T-helper 2 cell treated with Interferon-gamma antibody and Interleukin-4, amounts not matched to agents 5 μg/mL and 100 μg/mL, for 36 hours (primary cell): ENCODE measurements around the gene TMEM270.
"Not testable (repeated sequence)": the region's sequence is repeated elsewhere in the genome, so short reads cannot be mapped to it uniquely, and the experiment has no call there.

Experiments used
- DNase-seq: peaks from one replicate; pipeline ENCODE4 v3.0.0; 2021; ENCODE audit warnings: low spot score
- H3K27ac Mint-ChIP-seq: one replicate; pipeline ENCODE4 v1.8.0; 2021; ENCODE audit warnings: mild to moderate bottlenecking, mixed read lengths
- H3K27me3 Mint-ChIP-seq: one replicate; pipeline ENCODE4 v1.8.0; 2021; ENCODE audit warnings: low read depth, mixed read lengths
- H3K36me3 Mint-ChIP-seq: one replicate; pipeline ENCODE4 v1.8.0; 2021; ENCODE audit warnings: low read depth, mixed read lengths
- H3K4me1 Mint-ChIP-seq: one replicate; pipeline ENCODE4 v1.8.0; 2021; ENCODE audit warnings: low read depth, mixed read lengths
- H3K4me3 Mint-ChIP-seq: one replicate; pipeline ENCODE4 v1.8.0; 2022; ENCODE audit warnings: mild to moderate bottlenecking, moderate library complexity, mixed read lengths
- H3K9me3 Mint-ChIP-seq: one replicate; pipeline ENCODE4 v1.8.0; 2021; ENCODE audit warnings: mixed read lengths

Gene TMEM270

DNA sequence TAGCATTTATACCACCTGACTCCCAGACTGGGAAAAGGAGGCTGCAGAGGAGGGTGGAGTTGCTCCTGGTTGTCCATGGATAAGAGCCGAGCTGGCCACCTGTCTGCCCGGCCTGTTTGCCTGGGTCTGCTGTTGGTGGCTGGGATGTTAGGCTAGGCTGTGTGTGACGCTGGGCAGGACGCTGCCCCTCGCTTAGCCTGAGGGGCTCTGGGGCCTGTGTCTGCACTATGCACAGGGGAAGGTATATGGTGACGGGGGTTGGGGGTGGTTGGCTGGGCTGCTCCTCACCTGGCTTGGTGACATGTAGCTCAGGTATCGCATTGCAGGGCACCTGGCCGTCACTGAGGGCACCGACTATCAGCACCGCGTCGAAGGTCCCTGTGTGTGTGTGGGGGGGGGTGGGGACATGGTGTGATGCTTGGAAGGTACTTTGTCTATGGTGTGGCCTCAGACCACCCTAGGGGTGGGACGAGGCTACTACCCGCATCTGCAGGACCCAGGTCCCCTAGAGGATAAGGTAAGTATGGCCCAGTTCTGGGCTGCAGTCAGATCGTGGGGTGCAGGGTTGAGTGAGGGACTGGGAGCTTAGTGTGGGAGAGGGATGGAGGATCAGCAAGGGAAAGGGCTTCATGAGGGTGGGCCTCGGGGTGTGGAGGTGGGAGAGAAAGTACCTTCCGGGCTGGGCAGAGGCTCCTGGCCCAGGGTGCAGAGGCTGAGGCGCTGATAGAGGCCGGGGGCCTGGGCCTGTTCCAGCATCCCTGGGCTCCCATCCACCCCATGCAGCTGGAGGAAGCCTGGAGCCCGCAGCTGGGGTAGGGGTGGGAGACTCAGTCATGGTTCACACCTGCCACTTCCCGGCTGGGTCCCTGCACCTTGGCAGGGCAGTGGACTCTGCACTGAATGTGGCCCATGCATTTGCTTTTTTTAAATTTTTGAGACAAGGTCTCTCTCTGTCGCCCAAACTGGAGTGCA lies 20.9 kb upstream of the TMEM270 start:
- no peak overlapping the region for H3K27ac Mint-ChIP-seq
- no peak for DNase-seq
- no peaks in the 10 kb centered on the region for H3K9me3 Mint-ChIP-seq
- H3K27me3 Mint-ChIP-seq = peaks cover 8% of the 10 kb centered on the region
- no peak overlapping the region for H3K4me3 Mint-ChIP-seq
- peaks cover 15% of the 10 kb centered on the region for H3K4me1 Mint-ChIP-seq
- no peaks in the 10 kb centered on the region for H3K36me3 Mint-ChIP-seq

DNA sequence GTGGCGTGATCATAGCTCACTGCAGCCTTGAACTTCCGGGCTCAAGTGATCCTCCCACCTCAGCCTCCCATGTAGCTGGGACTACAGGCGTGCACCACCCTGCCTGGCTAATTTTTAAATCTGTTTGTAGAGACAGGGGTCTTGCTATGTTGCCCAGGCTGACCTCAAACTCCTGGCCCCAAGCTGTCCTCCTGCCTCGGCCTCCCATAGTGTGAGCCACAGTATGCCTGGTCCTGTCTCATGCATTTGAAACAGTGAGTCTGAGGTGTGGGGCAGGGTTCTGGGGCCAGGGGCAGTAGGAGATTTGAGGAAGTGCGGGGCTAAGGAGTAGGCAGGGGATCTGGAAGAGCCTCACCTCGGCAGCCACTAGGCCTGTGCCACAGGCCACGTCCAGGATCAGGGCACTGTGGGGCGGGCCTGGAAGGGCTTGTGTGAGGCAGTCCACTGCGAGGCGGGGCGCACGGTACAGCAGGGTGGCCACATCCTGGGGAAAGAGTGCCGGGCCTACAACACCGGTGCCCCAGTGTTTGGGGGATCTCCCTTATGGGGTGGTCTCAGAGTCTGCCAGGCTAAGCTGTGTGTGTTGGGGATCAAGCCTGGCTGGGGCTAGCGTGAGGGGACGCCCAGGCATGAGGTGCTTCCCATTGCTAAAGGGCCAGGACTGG lies 20.1 kb upstream of the TMEM270 start:
- no peak overlapping the region for H3K4me3 Mint-ChIP-seq
- H3K27me3 Mint-ChIP-seq = peaks cover 12% of the 10 kb centered on the region
- H3K4me1 Mint-ChIP-seq = peaks cover 17% of the 10 kb centered on the region
- DNase-seq = no peak
- no peaks in the 10 kb centered on the region for H3K36me3 Mint-ChIP-seq
- no peaks in the 10 kb centered on the region for H3K9me3 Mint-ChIP-seq
- H3K27ac Mint-ChIP-seq = no peak overlapping the region

DNA sequence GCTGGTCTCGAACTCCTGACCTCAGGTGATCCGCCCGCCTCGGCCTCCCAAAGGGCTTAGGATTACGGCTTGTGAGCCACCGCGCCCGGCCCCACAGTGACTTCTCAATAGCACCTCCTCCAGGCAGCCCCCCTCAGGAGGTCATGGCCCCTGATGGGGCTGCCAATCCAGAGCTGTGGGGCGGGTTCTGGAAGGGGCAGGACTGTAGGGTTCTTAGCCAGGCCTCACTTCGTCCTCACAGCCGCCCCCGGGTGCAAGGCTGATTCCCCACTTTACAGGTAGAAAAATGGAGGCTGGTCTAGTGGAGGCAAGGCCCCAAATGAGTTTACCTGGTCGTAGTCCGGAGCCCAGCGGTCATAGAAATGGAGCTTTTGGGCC lies 19.3 kb upstream of the TMEM270 start:
- no peaks in the 10 kb centered on the region for H3K36me3 Mint-ChIP-seq
- no peaks in the 10 kb centered on the region for H3K9me3 Mint-ChIP-seq
- peak overlapping the region; percentile 90 for H3K4me3 Mint-ChIP-seq
- no peak for DNase-seq
- no peak overlapping the region for H3K27ac Mint-ChIP-seq
- H3K4me1 Mint-ChIP-seq = peaks cover 20% of the 10 kb centered on the region
- H3K27me3 Mint-ChIP-seq = peaks cover 14% of the 10 kb centered on the region

DNA sequence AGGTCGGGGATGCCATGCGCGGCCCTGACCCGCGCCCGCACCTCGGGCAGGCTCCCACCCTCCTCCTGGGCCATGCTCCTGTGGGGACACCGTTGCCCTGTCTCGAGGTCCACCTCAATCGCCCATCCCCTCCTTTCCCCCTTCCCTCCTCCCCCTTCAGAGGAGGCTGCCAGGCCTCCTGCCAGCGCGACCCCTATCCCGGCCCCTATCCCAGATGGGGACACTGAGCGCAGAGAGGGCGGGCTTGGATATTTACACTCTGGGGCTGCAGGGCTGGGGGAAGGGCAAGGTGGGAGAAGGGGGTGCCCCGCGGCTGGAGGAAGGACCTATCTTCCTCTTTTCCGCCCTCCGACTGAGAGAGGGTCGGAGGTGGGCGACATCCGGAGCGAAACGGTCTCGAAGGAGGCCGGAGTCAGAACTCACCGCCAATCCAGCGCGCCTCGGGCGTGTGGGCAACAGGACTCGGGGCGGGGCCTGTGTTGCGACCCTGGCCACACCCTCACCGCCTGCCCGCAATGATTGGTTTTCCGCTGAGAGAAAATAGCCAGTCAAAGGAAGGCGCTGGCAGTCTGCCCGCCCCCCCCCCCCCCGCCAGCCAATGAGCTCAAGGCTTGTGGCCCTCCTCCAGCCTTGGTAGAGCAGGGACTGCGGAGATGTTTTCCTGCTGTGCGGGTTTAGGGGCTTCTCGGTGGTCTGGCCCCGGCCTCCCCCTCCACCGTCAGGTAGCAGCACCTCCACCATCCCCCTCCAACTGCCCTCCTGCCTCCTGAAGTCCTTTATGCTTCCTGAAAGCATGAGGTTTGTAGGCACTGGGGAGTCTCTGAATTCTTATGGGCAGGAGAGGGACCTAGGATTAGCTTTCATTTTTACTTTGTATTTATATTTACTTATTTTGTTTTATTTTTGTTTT lies 18.6 kb upstream of the TMEM270 start, which contains the start of gene METTL27:
TSS of gene METTL27 (minus strand) at position 450 of the 910 bp plus-strand sequence. CDS start at position 74, 376 bp downstream.
- DNase-seq = peak; percentile 92
- H3K4me1 Mint-ChIP-seq = peaks cover 20% of the 10 kb centered on the region
- peak within 1 kb of the TSS; percentile 80 for H3K27ac Mint-ChIP-seq
- peaks cover 17% of the 10 kb centered on the region for H3K27me3 Mint-ChIP-seq
- peak within 1 kb of the TSS; percentile 90 for H3K4me3 Mint-ChIP-seq
- H3K9me3 Mint-ChIP-seq = no peaks in the 10 kb centered on the region
- no peaks in the 10 kb centered on the region for H3K36me3 Mint-ChIP-seq

DNA sequence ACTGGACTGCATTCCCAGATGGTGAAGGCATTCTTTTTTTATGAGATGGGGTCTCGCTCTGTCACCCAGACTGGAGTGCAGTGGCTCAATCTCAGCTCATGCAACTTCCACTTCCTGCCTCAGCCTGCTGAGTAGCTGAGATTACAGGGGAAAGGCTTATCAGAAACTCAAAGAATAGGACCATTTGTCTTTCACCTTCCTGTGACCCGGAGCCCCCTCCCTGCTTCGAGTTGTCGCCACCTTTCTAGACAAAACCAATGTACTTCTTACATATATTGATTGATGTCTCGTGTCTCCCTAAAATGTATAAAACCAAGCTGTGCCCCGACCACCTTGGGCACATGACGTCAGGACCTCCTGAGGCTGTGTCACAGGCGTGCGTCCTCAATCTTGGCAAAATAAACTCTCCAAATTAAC lies 16.8 kb upstream of the TMEM270 start:
- H3K27me3 Mint-ChIP-seq = peaks cover 24% of the 10 kb centered on the region
- H3K36me3 Mint-ChIP-seq = no peaks in the 10 kb centered on the region
- H3K4me3 Mint-ChIP-seq = peak overlapping the region; percentile 10
- H3K27ac Mint-ChIP-seq = no peak overlapping the region
- no peak for DNase-seq
- peaks cover 17% of the 10 kb centered on the region for H3K4me1 Mint-ChIP-seq
- no peaks in the 10 kb centered on the region for H3K9me3 Mint-ChIP-seq

DNA sequence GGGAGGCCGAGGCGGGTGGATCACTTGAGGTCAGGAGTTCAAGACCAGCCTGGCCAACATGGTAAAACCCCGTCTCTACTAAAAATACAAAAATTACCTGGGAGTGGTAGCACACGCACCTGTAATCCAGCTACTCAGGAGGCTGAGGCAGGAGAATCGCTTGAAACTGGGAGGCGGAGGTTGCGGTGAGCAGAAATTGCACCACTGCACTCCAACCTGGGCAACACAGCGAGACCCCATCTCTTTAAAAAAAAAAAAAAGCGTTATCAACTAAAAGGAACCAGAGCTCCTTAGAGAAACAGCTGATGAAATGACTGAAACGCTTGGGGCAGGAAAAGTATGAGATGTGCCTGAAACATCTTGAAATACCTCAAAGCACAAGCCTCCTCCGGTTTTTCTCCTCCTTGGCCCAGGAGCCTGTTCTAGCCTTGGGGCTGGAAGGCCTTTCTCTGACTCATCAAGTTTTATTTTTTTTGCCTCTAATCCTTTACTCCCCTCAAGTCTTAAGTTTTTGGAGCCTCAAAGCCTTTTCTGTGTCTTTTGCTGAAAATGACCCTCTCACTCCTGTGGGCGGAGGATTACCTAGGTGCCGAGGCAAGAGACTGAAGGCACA lies 16.0 kb upstream of the TMEM270 start:
- Mint-ChIP-seq H3K27ac (no peak overlapping the region), H3K36me3 (no peaks in the 10 kb centered on the region), H3K9me3 (no peaks in the 10 kb centered on the region), H3K27me3 (peaks cover 24% of the 10 kb centered on the region), H3K4me3 (no peak overlapping the region), H3K4me1 (peaks cover 22% of the 10 kb centered on the region)
- no peak for DNase-seq

DNA sequence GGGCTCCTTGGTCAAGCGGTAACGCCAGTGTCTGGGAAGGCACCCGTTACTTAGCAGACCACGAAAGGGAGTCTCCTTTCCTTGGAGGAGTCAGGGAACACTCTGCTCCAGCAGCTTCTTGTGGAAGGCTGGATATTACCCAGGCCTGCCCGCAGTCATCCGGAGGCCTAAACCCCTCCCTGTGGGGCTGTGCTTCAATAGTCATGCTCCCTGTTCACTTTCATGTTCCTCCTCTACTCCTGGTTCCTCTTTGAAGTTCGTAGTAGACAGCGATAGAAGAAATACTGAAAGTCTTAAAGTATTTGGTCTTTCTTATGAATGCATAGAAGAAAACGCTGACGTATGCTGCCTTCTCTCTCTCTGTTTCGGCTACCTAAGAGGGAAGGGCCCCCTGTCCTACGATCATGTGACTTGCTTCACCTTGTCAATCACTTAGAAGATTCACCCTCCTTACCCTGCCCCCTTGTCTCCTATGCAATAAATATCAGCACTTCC lies 15.2 kb upstream of the TMEM270 start:
- peaks cover 23% of the 10 kb centered on the region for H3K4me1 Mint-ChIP-seq

DNA sequence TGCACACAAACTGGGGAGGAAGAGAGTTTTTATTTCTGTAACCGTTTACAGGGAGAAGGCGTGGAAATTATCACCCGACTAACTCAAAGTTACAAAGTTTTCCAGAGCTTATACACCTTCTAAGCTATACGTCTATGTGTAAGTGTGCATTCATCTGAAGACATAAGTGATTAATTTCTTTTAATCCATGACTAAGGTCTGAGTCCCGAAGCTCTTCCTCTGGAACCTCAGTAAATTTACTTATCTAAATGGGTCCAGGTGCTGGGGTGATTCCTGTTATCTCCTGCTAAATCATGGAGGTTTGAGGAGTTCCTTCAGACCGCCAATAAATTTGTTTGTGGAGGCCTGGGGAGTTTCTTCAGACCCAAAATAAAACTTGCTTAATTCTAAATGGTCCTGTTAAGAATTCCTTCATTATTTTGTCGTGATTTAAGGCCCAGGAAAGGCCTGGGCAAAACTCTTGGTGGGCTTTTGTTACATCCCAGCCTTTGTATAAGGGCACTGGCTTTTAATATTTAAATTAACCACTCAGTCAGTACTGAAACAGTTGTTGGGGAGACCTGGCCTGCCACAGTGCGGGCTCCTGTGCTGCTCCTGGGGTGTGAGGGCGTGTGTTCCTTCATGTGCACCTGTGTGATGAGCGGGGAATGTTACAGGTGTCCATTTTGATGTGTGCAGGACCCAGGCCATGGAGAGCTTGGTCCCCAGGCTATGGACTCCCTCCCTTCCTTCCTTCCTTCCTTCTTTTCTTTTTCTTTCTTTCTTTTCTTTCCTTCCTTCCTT lies 12.8 kb upstream of the TMEM270 start:
- Mint-ChIP-seq H3K36me3 (no peaks in the 10 kb centered on the region), H3K27me3 (peaks cover 28% of the 10 kb centered on the region), H3K27ac (no peak overlapping the region), H3K9me3 (no peaks in the 10 kb centered on the region), H3K4me3 (no peak overlapping the region), H3K4me1 (peaks cover 30% of the 10 kb centered on the region)
- DNase-seq = no peak

More for the DNA sequence above, 15.2 kb upstream of the TMEM270 start:
- peaks cover 24% of the 10 kb centered on the region for H3K27me3 Mint-ChIP-seq
- not testable (repeated sequence) for H3K36me3 Mint-ChIP-seq, H3K4me3 Mint-ChIP-seq, DNase-seq, H3K27ac Mint-ChIP-seq, H3K9me3 Mint-ChIP-seq

DNA sequence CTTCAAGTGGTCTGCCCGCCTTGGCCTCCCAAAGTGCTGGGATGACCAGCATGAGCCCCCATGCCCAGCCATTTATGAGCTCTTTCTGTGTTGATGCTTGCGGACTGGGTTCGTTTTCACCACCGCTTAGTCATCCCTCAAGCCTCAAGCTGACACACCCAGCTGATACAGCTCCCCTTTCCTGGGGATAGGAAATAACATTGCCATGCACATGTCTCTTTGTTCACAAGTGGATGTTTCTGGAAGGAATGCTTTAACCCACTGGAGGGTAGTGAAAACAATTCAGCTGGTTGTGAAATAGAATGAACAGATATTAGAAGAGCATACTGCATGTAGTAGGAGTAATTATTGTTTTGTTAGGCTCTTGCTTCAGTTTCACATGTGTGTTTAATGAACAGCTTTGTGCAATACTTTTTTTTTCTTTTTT lies 10.2 kb upstream of the TMEM270 start:
- Mint-ChIP-seq H3K9me3 (no peaks in the 10 kb centered on the region), H3K27me3 (peaks cover 34% of the 10 kb centered on the region), H3K4me3 (peak overlapping the region; percentile 21), H3K36me3 (no peaks in the 10 kb centered on the region), H3K4me1 (peaks cover 29% of the 10 kb centered on the region), H3K27ac (peak overlapping the region; percentile 83)
- DNase-seq = no peak

DNA sequence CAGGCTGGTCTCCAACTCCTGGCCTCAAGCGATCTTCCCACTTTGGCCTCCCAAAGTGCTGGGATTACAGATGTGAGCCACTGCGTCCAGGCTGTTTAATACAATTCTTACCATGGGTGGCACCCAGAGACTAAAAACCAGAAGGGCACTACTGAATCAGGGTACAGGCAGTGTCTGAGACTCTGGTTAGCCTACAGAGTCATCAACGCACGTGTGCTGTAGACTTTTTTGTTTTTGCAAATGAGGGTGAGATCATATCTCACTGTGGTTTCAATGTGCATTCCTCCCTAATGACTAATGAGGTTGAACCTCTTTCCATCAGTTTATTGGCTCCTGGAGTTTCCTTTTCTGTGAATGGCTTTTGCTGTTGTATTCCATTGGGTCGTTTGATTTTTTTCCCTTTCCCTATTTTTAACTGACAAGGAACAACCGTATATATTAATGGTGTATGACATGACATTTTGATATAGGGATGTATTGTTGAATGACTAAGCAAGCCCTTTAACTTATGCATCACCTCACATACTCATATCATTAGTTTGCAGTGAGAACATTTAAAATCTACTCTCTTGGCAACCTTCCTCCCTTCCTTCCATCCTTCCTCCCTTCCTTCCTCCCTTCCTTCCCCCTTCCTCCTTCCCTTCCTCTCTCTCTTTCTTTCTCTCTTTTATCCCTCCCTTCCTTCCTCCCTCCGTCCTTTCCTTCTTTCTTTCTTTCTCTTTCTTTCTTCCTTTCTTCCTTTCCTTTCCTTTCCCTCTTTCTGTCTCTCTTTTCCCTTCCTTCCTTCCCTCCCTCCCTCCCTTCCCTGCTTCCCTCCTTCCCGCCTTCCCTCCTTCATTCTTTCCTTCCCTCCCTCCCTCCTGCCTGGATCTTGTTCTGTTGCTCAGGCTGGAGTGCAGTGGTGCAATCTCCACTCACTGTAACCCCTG lies 9.3 kb upstream of the TMEM270 start:
- Mint-ChIP-seq H3K27ac (peak overlapping the region; percentile 83), H3K4me1 (peaks cover 25% of the 10 kb centered on the region), H3K27me3 (peaks cover 38% of the 10 kb centered on the region), H3K36me3 (no peaks in the 10 kb centered on the region), H3K4me3 (peak overlapping the region; percentile 21), H3K9me3 (no peaks in the 10 kb centered on the region)
- DNase-seq = peak; percentile 62

DNA sequence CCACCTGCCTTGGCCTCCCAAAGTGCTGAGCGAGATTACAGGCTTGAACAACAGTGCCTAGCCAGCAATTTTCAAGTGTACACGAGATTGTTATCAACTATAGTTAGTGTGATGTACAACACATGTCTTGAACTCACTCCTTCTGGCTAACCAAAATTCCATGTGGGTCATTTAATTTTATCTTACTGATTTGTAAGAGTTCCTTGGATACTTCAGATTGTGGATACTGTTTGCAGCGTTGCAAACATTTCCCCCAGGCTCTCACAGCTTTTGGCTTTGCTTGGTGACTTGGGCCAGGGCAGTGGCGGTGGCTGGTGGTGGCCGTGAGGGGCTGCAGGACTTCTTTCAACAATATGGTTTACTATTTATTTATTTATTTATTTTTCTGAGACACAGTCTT lies 8.5 kb upstream of the TMEM270 start:
- Mint-ChIP-seq H3K4me3 (no peak overlapping the region), H3K27ac (no peak overlapping the region), H3K27me3 (peaks cover 39% of the 10 kb centered on the region), H3K4me1 (peaks cover 25% of the 10 kb centered on the region), H3K9me3 (no peaks in the 10 kb centered on the region), H3K36me3 (no peaks in the 10 kb centered on the region)
- no peak for DNase-seq

DNA sequence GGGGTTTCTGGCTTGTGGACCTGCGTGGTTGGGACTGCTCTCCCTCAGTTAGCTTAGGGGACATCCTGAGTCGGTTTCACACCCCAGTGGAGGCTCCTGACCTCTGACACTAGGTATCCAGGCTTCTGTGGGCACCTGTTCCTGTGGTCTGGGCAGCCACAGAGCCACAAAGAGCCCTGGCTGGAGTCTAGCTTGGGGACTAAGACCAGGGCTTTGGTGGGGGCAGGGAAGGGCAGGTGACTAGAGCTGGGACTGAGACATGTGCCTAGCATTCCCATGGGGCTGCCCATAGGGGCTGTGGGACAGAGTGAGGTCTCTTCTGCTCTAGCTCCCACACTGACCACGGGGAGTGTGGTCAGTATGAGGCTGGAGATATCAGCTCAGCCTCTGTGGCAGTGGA lies 4.0 kb upstream of the TMEM270 start:
- Mint-ChIP-seq H3K36me3 (no peaks in the 10 kb centered on the region), H3K4me1 (peaks cover 3% of the 10 kb centered on the region), H3K9me3 (no peaks in the 10 kb centered on the region), H3K4me3 (no peak overlapping the region), H3K27ac (no peak overlapping the region), H3K27me3 (peaks cover 36% of the 10 kb centered on the region)
- no peak for DNase-seq
